ENCODE data around the gene YAF2. TPM values are rescaled to one million over a fixed set of nuclear protein-coding genes. Genes with fewer than 3 reads are reported as not detected.

Gene YAF2
- total and polyA plus RNA-seq, 2 donors (not counting 3 experiments of a cell fraction or from before 2014, with no cell fraction given): 6.9 to 29.2 TPM

DNA sequence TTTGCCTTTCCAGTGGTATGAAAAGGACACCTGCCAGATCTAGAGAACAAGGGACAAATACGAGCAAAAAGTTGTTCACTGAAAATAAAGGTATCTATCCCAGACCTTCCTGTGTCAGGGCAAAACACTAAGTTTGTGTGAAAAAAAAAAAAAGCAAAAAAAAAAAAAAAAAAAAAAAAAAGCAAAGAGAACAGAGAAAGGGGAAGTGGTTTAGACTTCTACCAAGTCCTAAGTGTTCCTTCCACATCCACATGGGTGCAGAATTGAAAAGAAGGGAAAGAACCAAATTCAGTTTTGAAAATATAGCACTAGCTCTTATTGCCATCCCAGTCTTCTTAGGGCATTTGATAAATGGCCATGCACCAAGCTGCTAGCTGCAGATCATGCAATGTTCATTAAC is 46.1 kb upstream of the YAF2 start:
- Histone ChIP-seq H3K9ac (replicated peaks; ENCODE audit: extremely low read depth, insufficient read depth, low read length) (no peak overlapping the region), H3K27me3 (ENCODE audit: control insufficient read depth in 2 of 2, insufficient read depth in 2 of 2, low read length in 2 of 2) (peaks cover 5% of the 10 kb centered on the region in 2 experiments), H3K4me3 (replicated peaks in 1 of 3; ENCODE audit: insufficient read depth in 1 of 3, low read depth in 1 of 3, low read length in 3 of 3) (no peak overlapping the region), H3K9me1 (replicated peaks; ENCODE audit: control insufficient read depth, extremely low read depth, insufficient read depth, low read length) (no peaks in the 10 kb centered on the region), H3K9me3 (replicated peaks; ENCODE audit: control insufficient read depth, insufficient read depth, low read length) (no peaks in the 10 kb centered on the region), H3K79me2 (ENCODE audit: control insufficient read depth, insufficient read depth, low read length) (no peaks in the 10 kb centered on the region), H3K27ac (ENCODE audit: insufficient read depth, low read depth, low read length) (no peak overlapping the region), H3K36me3 (ENCODE audit: control insufficient read depth in 2 of 2, extremely low read depth in 1 of 2, insufficient read depth in 2 of 2, low read length in 2 of 2) (no peaks in the 10 kb centered on the region), H3K4me1 (ENCODE audit: control insufficient read depth, extremely low read depth, insufficient read depth, low read length) (no peaks in the 10 kb centered on the region), H4K20me1 (replicated peaks; ENCODE audit: control insufficient read depth, extremely low read depth, insufficient read depth, low read length) (no peaks in the 10 kb centered on the region), H3K4me2 (ENCODE audit: insufficient read depth, low read length) (no peak overlapping the region), H2AFZ (ENCODE audit: low read depth, low read length) (no peak overlapping the region)
- ChIA-PET POLR2A (no interaction called here), CTCF (interaction anchor here (1.2 kb wide), 1 partner anchor 10 kb away, joined by 3 read pairs; no protein-coding TSS in a partner anchor)
- no peak for FAIRE-seq
- dilution Hi-C loops (cut with MboI; ENCODE audit: extremely low pct_ligation_motif_present, low sequenced_read_pairs): no loop called here
- no peak for DNase-seq (ENCODE audit: low read depth, low spot score)
- intact Hi-C loops (cut with micrococcal nuclease): no loop called here
- BruUV-seq (replicated peaks): no TSS peak
- TF ChIP-seq FOS (IDR thresholded peaks at IDR 0.05; ENCODE audit: borderline replicate concordance, insufficient read depth, low read length): no peak
- no peak for TF ChIP-seq POLR2AphosphoS5 (IDR thresholded peaks at IDR 0.05; ENCODE audit: insufficient read depth, low read depth, low read length)
- no peak for TF ChIP-seq POLR2A (IDR thresholded peaks at IDR 0.05; ENCODE audit: low read depth, low read length)
- TF ChIP-seq EZH2 (IDR thresholded peaks at IDR 0.05; ENCODE audit: borderline replicate concordance, low read depth, low read length, severe bottlenecking): no peak
- TF ChIP-seq GATA2 (IDR thresholded peaks at IDR 0.05; ENCODE audit: insufficient read depth, insufficient read length, low read depth, low read length): no peak
- no peak for TF ChIP-seq JUN (IDR thresholded peaks at IDR 0.05; ENCODE audit: borderline replicate concordance, insufficient read depth, insufficient read length, low read depth)
- TF ChIP-seq MYC (IDR thresholded peaks at IDR 0.05; ENCODE audit: low read depth, low read length): no peak
- TF ChIP-seq, protein P1, sequence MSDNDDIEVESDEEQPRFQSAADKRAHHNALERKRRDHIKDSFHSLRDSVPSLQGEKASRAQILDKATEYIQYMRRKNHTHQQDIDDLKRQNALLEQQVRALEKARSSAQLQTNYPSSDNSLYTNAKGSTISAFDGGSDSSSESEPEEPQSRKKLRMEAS (IDR thresholded peaks at IDR 0.05; ENCODE audit: insufficient read depth, insufficient read length): no peak

DNA sequence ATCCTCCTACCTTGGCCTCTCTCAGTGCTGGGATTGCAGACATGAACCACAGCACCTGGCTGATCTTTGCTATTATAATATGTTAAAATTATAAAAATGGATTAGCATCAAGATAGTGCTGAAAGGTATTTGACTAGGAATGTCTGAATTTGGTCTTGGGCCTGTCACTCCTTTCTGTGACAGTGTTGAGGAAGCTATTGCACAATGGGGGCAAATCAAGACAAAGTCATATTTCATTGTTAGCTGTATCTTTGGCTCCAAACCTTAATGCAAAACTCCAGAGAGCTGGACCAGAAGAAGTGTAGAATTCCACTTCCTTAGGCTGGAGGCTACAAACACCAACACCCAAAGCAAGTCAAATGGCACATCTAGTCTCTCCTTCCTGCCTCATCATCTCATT is 45.7 kb upstream of the YAF2 start:
- CTCF ChIA-PET: interaction anchor here (1.2 to 1.3 kb wide), 2 partner anchors 9 to 10 kb away, joined by 3 read pairs; no protein-coding TSS in a partner anchor
- DNase-seq (ENCODE audit: low read depth, low spot score) (no peak), FAIRE-seq (no peak)
- no peak for TF ChIP-seq EZH2 (IDR thresholded peaks at IDR 0.05; ENCODE audit: borderline replicate concordance, low read depth, low read length, severe bottlenecking)
- TF ChIP-seq POLR2A (IDR thresholded peaks at IDR 0.05; ENCODE audit: low read depth, low read length): no peak
- no peak for TF ChIP-seq JUN (IDR thresholded peaks at IDR 0.05; ENCODE audit: borderline replicate concordance, insufficient read depth, insufficient read length, low read depth)
- no peak for TF ChIP-seq POLR2AphosphoS5 (IDR thresholded peaks at IDR 0.05; ENCODE audit: insufficient read depth, low read depth, low read length)
- TF ChIP-seq FOS (IDR thresholded peaks at IDR 0.05; ENCODE audit: borderline replicate concordance, insufficient read depth, low read length): no peak
- TF ChIP-seq, protein P2, sequence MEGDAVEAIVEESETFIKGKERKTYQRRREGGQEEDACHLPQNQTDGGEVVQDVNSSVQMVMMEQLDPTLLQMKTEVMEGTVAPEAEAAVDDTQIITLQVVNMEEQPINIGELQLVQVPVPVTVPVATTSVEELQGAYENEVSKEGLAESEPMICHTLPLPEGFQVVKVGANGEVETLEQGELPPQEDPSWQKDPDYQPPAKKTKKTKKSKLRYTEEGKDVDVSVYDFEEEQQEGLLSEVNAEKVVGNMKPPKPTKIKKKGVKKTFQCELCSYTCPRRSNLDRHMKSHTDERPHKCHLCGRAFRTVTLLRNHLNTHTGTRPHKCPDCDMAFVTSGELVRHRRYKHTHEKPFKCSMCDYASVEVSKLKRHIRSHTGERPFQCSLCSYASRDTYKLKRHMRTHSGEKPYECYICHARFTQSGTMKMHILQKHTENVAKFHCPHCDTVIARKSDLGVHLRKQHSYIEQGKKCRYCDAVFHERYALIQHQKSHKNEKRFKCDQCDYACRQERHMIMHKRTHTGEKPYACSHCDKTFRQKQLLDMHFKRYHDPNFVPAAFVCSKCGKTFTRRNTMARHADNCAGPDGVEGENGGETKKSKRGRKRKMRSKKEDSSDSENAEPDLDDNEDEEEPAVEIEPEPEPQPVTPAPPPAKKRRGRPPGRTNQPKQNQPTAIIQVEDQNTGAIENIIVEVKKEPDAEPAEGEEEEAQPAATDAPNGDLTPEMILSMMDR (IDR thresholded peaks at IDR 0.05; ENCODE audit: extremely low read depth in 1 of 2, insufficient read depth in 1 of 2, low read depth in 1 of 2, low read length in 2 of 2): no peak
- no peak for TF ChIP-seq GATA2 (IDR thresholded peaks at IDR 0.05; ENCODE audit: insufficient read depth, insufficient read length, low read depth, low read length)
- TF ChIP-seq MYC (IDR thresholded peaks at IDR 0.05; ENCODE audit: low read depth, low read length): no peak
- Histone ChIP-seq H3K4me2 (ENCODE audit: insufficient read depth, low read length) (no peak overlapping the region), H3K27me3 (ENCODE audit: control insufficient read depth in 2 of 2, insufficient read depth in 2 of 2, low read length in 2 of 2) (peaks cover 4 to 5% of the 10 kb centered on the region in 2 experiments), H3K9me1 (replicated peaks; ENCODE audit: control insufficient read depth, extremely low read depth, insufficient read depth, low read length) (no peaks in the 10 kb centered on the region), H4K20me1 (replicated peaks; ENCODE audit: control insufficient read depth, extremely low read depth, insufficient read depth, low read length) (no peaks in the 10 kb centered on the region), H3K9ac (replicated peaks; ENCODE audit: extremely low read depth, insufficient read depth, low read length) (no peak overlapping the region), H3K4me1 (ENCODE audit: control insufficient read depth, extremely low read depth, insufficient read depth, low read length) (no peaks in the 10 kb centered on the region), H3K4me3 (replicated peaks in 1 of 3; ENCODE audit: insufficient read depth in 1 of 3, low read depth in 1 of 3, low read length in 3 of 3) (no peak overlapping the region), H3K27ac (ENCODE audit: insufficient read depth, low read depth, low read length) (no peak overlapping the region), H2AFZ (ENCODE audit: low read depth, low read length) (no peak overlapping the region), H3K79me2 (ENCODE audit: control insufficient read depth, insufficient read depth, low read length) (no peaks in the 10 kb centered on the region), H3K9me3 (replicated peaks; ENCODE audit: control insufficient read depth, insufficient read depth, low read length) (no peaks in the 10 kb centered on the region), H3K36me3 (ENCODE audit: control insufficient read depth in 2 of 2, extremely low read depth in 1 of 2, insufficient read depth in 2 of 2, low read length in 2 of 2) (no peaks in the 10 kb centered on the region)
- POLR2A ChIA-PET: no interaction called here
- dilution Hi-C loops (cut with MboI; ENCODE audit: extremely low pct_ligation_motif_present, low sequenced_read_pairs) (no loop called here), intact Hi-C loops (cut with micrococcal nuclease) (no loop called here)
- no TSS peak for BruUV-seq (replicated peaks)
